Stimulated activated CD4-positive, alpha-beta T cell treated with anti-CD3 and anti-CD28 coated beads, Interleukin-2, amount 100 ng/mL, for 4 hours (primary cell): ENCODE measurements around the gene HNF1B.

ENCODE experiments used
- DNase-seq: peaks from one replicate; pipeline ENCODE4 v3.0.0-alpha.2; 2020; ENCODE audit warnings: low read depth

The HNF1B gene

DNA sequence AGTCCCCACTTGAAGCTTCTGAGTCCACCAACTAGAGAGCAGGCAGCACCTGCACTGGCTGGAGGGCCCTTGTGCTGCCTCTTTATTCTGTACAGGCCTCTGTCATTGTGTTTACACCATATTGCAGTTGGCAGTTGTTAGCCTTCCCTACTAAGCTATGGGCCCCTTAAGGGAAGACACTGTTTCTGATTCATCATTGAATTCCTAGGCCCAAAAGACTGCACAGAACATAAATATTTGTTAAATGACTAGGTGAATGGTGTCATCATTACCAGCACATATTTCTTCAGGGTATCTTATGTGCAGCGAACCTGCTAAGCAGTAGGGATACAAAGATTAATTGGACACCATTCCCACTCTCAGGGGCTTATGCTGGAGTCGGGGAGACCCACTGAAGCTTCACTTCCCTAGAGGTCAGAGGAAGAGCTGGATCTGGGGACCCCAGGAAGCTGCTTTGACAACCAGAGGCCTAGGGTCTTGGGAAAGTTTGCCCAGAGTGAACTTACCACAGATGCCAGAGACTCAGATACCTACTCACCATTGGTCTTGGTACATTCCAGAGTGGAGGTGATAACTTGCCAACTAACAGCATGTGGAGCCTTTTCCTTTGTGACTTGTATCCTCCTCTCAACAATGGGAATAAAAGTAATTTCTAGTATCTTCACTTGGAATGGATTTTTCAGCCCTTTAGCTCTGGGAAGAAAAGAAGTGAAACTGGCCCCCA lies 72.9 kb downstream of the HNF1B start:
- no peak for DNase-seq

DNA sequence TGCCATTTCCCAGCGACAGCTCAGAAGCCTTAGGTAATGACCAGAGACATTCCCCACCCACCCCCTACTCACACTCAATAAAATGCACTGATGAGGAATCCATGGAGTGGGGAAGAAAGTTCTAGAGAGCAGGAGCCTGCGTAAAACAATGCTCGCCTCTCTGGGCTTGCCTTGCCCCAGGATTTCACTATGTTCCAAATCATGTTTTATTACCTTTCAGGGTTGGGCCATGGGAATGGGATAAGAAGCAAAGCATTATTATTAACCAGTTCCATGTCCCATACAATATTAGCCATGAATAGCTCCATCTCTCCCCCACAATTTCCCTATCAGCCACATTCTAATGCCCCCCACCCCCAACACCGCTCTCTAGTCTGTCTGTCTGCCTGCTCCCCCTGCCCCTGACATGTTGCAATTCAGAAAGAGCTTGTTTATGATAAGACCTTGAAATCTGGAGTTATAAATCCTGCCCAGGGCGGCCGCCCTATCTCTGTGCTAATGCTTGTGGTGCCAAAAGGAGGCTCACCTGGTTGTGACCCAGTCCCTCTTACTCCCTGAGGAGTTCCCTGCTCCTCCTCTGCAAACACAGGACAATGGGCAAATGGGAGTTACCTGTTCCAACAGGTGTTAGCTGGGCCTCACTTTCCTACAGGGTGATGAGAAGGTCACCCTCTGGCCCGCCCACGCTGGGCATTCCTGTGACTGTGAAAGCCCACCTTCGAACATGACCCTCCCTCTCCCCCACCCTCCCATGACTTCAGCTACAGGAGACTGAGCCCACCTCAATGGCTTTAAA lies 73.6 kb downstream of the HNF1B start:
- DNase-seq, result no peak

DNA sequence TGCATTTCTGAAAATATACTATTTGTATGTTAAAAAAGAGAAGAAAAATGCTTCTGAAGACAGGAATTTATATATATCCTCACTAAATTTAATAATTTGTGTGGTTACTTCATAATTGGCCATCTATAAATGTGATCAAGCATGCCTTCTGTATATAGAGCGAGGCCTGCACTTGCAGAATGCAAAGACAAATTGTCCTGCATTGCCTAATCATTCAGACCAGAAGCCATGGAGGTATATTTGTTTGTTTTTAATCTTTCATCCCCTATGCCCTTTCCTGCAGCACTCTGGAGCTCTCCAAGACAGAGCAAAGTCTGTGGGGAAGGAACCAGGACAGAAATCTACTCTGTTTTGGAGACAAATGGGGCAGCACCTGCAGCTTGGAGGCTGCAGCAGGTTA lies 77.8 kb downstream of the HNF1B start:
- no peak for DNase-seq

DNA sequence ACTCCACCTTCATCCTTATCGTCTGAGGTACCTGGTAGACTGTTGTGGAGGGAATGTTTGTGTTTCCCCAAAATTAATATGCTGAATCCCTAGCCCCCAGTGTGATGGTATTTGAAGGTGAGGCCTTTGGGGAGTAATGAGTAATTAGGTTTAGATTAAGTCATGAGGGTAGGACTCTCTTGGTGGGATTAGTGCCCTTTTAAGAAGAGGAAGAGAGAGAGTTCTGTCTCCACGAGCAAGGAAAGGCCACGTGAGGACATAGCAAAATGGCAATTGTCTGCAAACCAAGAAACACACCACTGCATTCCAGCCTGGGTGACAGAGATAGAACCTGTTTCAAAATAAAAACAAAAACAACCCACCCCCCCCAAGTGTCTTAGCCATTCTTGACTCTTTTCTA lies 80.6 kb downstream of the HNF1B start:
- no peak for DNase-seq

DNA sequence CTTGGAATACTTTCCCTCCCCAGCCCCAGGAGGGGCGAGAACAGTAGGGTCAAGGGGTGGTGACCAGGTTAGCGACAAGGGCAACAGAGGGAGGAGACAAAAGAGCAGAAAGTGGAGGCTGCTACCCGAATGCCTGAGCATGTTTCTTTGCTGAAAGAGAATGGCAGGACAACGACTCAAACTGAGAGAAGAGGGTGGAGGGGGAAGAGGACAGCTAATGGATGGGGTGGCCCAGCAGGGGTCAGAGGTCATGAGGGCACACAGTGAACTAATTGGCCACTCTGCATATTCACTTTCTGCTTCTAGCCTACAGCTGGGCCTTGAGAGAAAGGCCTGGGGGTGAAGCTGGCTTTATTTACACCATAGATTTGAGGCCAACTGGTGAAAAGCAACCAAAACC lies 82.5 kb downstream of the HNF1B start:
- DNase-seq, result no peak

DNA sequence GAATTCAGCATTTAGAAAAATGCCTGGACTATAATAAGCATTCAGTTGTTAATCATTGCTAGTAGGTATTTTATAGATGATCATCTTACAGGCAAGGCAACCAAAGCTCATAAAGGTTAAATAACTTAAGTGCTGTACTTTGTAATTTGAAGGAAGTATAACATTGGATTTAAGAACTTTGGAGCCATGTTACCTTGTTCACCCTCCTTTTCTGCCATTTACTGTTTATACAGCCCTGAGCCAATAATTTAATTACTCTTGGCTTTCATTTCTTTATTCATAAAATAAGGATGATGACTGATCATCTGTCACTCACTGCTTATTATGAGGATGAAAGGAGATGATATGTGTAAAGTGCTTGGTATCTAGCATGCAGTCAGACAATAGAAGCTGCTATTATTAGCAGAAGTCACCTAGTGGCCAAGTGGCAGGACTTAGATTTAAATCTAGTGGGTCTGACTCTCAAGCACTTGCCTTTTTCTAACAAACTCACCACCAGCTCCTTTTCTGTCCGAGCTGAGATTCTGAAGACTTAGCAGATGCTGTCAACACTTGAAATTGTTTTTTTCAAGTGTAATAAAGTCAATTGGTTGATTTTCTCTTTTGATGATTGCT lies 83.4 kb downstream of the HNF1B start:
- DNase-seq, result no peak

DNA sequence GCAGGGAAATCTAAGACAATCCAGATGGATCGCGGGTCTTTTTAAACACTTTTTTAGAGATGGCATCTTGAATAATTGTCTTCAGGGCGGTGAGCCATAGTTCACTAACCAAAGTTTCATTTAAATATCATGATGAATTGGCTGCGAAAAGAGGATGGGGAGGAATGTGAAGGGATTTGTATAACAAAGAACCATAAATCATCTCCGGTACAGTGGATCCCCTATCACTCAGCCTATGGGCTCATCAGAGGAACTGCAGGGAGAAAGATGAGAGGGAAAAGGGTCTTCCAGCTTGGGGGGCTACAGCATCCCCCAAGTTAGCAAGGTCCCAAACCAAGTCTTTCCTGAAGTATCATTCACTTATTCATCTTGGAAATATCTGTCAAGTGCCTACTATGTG lies 84.9 kb downstream of the HNF1B start:
- DNase-seq, result no peak

DNA sequence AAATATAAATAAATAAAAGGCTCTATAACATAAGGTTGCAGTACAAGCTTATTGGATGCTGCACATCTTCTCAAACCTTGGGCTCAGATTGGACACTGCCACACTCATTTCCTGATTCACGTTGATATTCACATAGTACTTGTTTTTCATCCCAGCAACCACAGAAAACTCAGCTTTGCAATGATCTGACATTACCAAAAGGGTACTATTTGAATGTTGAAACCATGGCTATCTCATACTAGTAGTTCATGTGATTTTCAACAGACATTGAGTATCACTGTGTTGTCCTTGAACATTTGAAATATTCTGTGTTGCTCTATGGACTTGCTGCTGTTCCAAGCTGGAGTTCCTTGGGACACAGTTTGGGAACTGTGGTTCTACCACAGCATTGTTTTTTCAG lies 87.7 kb downstream of the HNF1B start:
- DNase-seq, result no peak

DNA sequence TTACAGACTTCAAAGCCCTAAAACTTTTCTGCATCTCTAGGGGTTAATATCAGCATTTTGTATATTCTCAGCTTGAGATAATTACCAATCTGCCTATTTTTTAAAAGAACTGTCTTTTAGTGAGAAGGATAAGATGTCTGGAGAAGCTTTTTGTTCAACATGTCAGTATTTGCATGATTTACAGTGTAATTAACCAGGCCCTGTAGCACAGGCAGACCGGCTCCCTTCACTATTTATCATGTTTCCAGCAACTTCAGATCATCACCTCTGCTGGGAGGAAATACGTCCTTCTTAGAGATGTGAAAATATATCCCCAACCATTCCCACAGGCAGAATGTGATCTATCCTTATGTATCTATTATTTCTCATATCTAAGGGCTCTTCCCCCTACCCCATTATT lies 93.0 kb downstream of the HNF1B start:
- DNase-seq, result no peak

DNA sequence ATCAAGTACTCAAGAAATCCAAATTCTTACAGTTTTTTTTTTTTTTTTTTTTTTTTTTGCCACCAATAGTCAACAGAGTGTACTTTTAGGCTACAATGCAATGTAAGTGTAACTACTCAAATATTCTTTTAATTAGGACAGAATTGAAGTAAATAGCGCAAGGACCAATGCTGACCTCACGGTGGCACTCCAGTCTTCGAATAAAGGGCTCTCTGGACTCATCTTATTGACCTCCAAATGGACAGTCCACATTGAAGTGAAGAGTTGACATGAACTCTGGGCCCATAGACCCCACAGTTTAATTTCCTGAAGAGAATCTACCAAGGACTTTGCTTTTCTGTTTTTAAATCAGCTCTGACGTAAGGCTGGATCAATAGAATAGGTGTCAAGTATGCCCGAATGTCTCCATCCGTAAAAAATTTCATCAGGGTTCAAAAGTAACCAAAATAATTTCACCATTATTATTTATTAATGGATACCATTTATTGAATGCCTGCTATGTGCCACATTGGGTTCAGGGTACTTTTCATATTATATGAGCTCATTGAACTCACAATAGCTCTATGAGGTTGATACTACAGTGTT lies 94.3 kb downstream of the HNF1B start:
- no peak for DNase-seq

DNA sequence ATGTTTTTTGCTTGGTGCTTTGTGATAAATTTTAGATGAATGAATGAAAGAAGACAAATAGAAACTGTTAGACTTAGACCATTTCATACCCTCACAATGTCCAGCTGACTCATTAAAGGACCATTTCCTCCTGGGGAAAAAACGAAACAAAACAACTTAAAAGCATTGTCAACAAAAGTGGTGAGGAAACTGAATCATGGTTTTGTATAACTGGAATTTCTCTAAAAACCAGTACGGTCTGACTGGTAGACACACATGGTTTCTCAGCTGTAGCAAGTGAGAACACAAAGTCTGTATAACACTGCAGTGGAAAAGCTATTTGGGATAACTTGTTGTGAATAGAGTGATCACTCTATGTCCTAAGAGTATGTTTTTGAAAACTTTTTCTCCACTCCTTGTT lies 96.3 kb downstream of the HNF1B start:
- no peak for DNase-seq

DNA sequence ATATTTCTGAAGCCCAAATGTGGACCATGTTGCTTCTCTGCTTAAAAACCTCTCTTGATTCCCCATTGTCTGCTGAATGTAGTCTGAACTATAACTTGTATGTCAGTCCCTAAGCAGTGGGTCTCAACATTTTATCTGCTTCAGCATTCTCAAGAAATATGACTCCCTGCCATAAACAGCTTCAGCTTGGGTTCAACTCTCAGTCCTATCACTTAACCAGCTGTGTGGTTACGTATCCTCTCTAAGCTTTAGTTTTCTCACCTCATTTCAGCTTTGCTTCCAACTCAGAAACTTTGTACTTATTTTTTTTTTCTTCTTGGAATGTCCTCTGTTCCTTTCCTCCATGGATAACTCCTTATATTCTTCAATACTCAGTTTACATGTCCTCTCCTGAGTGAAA lies 97.0 kb downstream of the HNF1B start:
- DNase-seq, result no peak

DNA sequence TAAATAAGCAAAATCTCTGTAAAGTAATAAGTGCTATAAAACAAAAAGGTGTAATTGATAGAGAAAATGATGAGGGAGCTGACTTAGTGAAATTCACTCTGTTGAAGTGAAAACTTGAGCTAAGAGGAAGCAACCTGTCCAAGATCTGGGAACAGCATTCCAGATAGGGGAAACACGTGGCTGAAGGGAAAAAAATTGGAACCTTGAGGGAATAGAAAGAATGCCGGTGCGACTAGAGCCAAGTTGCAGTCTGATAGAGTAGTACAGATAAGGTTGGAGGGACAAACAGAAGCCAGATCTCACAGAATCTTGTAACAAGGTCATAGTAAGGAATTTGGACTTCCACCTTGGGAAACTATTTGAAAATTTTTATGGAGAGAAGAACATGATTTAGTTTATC lies 101.0 kb downstream of the HNF1B start:
- DNase-seq, result no peak

DNA sequence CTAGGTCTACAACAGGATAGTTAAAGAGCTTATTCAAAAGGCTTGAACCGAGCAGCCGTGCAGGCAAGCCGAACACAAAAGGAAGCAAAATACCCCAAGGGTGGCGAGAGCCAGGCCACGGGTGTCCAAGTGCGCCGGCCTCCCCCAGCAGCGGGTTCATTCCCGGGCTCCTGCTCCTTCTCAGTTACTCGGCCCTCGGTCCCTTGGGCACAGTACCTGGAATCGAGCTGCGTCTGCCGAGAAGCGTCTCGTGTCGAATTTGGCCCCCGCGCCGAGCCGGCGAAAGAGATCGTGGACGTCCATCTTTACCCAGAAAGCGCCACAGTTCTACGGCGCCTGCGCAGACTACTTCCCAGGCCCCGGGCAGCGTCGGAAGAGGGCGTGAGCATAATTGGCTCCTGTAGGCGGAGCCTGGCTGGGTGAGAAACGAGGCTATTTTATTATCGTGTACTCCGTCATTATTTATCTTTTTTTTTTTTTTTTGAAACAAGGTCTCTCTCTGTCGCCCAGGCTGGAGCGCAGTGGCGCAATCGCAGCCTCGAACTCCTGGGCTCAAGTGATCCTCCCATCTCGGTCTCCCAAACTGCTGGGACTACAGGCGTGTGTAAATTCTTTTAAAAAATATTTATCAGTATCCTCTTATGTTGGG lies 101.6 kb downstream of the HNF1B start, which contains the start of gene DDX52:
TSS of gene DDX52 (minus strand) at position 329 of the 649 bp plus-strand sequence. CDS start at position 303, 26 bp downstream.
- peak; percentile 83 for DNase-seq

DNA sequence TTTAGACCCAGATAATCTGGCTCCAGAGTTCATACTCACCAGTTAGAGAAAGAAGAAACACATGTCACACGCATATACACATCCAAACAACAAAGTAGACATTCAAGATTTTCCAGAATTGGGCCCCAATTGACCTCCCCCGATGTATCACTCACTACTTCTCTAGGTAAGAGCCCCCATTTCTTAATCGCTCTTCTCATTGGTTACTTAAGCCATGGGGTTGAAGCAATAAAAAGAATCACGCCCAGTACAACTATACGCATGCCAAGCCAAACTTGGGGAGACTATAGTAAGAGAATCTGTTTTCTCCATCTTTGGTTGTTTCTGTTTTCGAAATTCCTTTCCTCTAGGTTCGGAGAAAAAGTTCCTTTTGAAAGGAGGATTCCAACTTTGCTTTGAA lies 102.2 kb downstream of the HNF1B start:
- DNase-seq, result no peak

DNA sequence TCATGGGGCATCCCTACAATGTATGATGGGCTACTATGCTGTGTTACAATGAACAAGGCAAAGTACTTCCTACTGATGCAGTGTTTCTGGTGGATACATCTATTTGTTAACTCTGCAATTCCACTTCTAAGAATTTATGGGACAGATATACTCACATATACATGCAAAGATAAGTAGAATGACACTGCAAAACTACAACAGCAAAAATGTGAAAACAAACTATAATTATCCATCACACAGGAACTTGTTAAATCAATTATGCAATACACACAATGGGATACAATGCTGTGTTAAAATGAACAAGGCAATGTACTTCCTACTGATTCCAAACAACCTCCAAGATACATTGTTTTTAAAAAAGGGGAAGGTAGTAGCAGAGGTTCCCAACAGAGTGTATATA lies 104.8 kb downstream of the HNF1B start:
- no peak for DNase-seq

DNA sequence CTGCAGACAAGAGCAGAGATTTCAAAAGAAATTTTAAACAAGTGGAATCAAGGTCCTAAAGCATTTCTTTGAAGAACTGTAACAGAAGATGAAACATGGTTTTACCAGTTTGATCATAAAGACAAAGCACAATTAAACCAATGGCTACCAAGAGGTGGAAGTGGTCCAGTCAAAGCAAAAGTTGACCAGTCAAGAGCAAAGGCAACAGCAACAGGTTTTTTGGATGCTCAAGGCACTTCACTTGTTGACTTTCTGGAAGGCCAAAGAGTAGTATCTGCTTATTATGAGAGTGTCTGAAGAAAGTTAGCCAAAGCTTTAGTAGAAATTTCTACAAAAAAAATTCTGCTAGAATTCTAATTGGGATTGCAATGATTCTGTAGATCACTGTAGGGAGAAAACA lies 106.9 kb downstream of the HNF1B start:
- no peak for DNase-seq
